Fibroblast of lung (primary cell): Measurements from ENCODE around the gene SPATA6L.

Experiments used
- CTCF ChIP-seq, 2 donors: IDR thresholded peaks in 1 of 2; conservative IDR thresholded peaks in 1 of 2; 1 replicate in 1 of 2; 2 replicates in 1 of 2; pipeline ENCODE4 v1.5.1; 2011 to 2012; ENCODE audit warnings: low read length in 2 of 2, control low read depth in 1 of 2, inconsistent platforms in 1 of 2, low read depth in 1 of 2, mild to moderate bottlenecking in 1 of 2
- EZH2 ChIP-seq: IDR thresholded peaks from 2 replicates; pipeline ENCODE4 v1.5.1; 2012; ENCODE audit warnings: low read length, control low read depth, mild to moderate bottlenecking; ENCODE audit errors: missing control alignments

GRCh38 chr9:4686112-4686511 lies 19.8 kb upstream of the SPATA6L start:
- TF ChIP-seq CTCF (conservative IDR thresholded peaks at IDR 0.05 in 1 of 2, IDR thresholded peaks at IDR 0.05 in 1 of 2; ENCODE audit: low read depth in 1 of 2, low read length in 2 of 2) = no peak
- TF ChIP-seq EZH2 = no peak
